RWPE1 (cell line): Measurements from ENCODE around the gene TCF12.

Experiments used
- CTCF ChIA-PET: fragments of 350-600 bp; sonication (Branson Sonifier 250); formaldehyde crosslinking; extraction: SDS; loops from one replicate; lab custom pipeline; 2021; lab: Yijun Ruan, JAX
- POLR2A ChIA-PET: fragments of 400-600 bp; formaldehyde crosslinking; extraction: SDS; loops from one replicate; lab custom pipeline; 2020; ENCODE audit warnings: antibody characterized with exemption; ENCODE audit not compliant: low non-redundant PET; lab: Yijun Ruan, JAX
- DNase-seq: peaks from one replicate; pipeline ENCODE4 v3.0.0; 2012; ENCODE audit warnings: low spot score
- H3K27ac ChIP-seq: fragments of 450-650 bp; 2 replicates; pipeline ENCODE4 v1.5.1; 2017
- CTCF ChIP-seq: fragments of 450-650 bp; conservative IDR thresholded peaks from 2 replicates; pipeline ENCODE4 v1.5.1; 2017; ENCODE audit warnings: low read depth, mild to moderate bottlenecking

Gene TCF12

GRCh38 chr15:57203906-57204305 is 285.5 kb downstream of the TCF12 start:
- no peak for TF ChIP-seq CTCF
- POLR2A ChIA-PET, result no interaction called here
- no peak for DNase-seq
- H3K27ac ChIP-seq, result no peak overlapping the region
- CTCF ChIA-PET, result interaction anchor here (1.0 kb wide), 1 partner anchor 10 kb away, joined by 3 read pairs; no protein-coding TSS in a partner anchor

- TF ChIP-seq CTCF, result no peak
- no peak overlapping the region for H3K27ac ChIP-seq
- CTCF ChIA-PET, result no interaction called here
- no peak for DNase-seq
- POLR2A ChIA-PET, result no interaction called here
These were observed 286.8 kb downstream of the TCF12 start for GRCh38 chr15:57205027-57205855.

- no peak overlapping the region for H3K27ac ChIP-seq
- ChIA-PET POLR2A (no interaction called here), CTCF (no interaction called here)
- DNase-seq, result no peak
- no peak for TF ChIP-seq CTCF
These were observed 287.6 kb downstream of the TCF12 start for GRCh38 chr15:57205996-57206395.

- ChIA-PET POLR2A (no interaction called here), CTCF (interaction anchor here (0.6 to 1.2 kb wide), 12 partner anchors 10 to 723 kb away, joined by 3 to 7 read pairs (median 3); no protein-coding TSS in a partner anchor)
- peak; percentile 3 for DNase-seq
- H3K27ac ChIP-seq, result no peak overlapping the region
- peak; percentile 77 for TF ChIP-seq CTCF
These were observed 295.4 kb downstream of the TCF12 start for GRCh38 chr15:57213862-57214261.

- DNase-seq, result no peak
- H3K27ac ChIP-seq, result no peak overlapping the region
- ChIA-PET CTCF (interaction anchor here (0.9 kb wide), 1 partner anchor 725 kb away, joined by 3 read pairs; no protein-coding TSS in a partner anchor), POLR2A (no interaction called here)
- TF ChIP-seq CTCF, result no peak
These were observed 296.9 kb downstream of the TCF12 start for GRCh38 chr15:57215326-57215725.

- POLR2A ChIA-PET, result no interaction called here
- no peak overlapping the region for H3K27ac ChIP-seq
- TF ChIP-seq CTCF, result no peak
- CTCF ChIA-PET, result no interaction called here
- no peak for DNase-seq
These were observed 297.4 kb downstream of the TCF12 start for GRCh38 chr15:57215881-57216280.
